ENCODE results near the gene FOXO3. TPM values are rescaled to one million over a fixed set of nuclear protein-coding genes. Genes with fewer than 3 reads are reported as not detected.

Gene FOXO3
- total and polyA plus RNA-seq, 2 of the 13 experiments (the other 11 are each of a cell fraction or from before 2014, with no cell fraction given), result 16.0 to 22.5 TPM

DNA sequence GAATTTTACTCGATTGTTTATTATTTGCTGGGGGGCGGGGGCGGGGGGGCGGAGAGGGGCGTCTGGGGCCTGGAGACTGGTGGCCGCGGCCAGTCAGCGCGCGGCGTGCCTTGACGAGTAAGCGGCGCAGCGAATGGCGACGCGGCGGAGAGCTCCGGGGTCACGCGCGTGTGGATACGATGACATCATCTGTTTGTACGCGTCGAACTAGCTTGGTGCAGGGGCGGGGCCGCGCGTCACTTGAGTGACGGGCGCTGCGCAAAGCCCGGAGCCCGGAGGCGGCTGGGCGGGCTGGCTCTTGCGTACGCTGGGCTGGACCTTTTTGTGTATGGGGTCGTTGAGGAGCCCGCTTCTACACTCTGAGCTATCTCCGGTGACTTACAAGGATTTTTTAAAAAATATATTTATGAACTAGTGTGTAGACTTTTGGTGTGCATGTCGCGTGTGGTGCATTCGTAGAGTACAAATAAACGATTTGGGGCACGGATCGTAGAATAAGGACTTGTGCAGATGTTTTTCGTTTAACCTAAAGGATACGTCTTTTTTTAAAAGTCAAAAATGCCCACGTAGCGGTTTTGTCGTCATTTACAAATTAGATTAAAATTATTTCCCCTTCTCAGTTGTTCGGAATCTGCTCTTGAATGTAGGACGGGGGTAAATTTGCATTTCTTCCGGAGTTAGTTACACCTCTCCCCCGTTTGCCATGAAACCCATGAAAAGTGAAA lies 2.2 kb upstream of the FOXO3 start (continued):
- no peak for TF ChIP-seq AKNA (CRISPR knock-in tag; IDR thresholded peaks at IDR 0.05; ENCODE audit: borderline replicate concordance)
- TF ChIP-seq CEBPZ (IDR thresholded peaks at IDR 0.05; ENCODE audit: low read length), result no peak
- TF ChIP-seq RARG (CRISPR knock-in tag; IDR thresholded peaks at IDR 0.05; ENCODE audit: low read depth), result no peak
- no peak for TF ChIP-seq ZFP36L1 (CRISPR knock-in tag; IDR thresholded peaks at IDR 0.05)
- no peak for TF ChIP-seq PREB (CRISPR knock-in tag; IDR thresholded peaks at IDR 0.05)
- no peak; the same call in 1 of the 2 replicates for TF ChIP-seq MXD4 (CRISPR knock-in tag; IDR thresholded peaks at IDR 0.05)
- no peak for TF ChIP-seq ZNF136 (CRISPR knock-in tag; IDR thresholded peaks at IDR 0.05; ENCODE audit: low read depth)
- TF ChIP-seq CC2D1A (CRISPR knock-in tag; IDR thresholded peaks at IDR 0.05), result no peak
- peak; percentile 68; the same call in 1 of the 2 replicates for TF ChIP-seq ZNF232 (CRISPR knock-in tag; IDR thresholded peaks at IDR 0.05; ENCODE audit: borderline replicate concordance)
- TF ChIP-seq ZBTB7A (CRISPR knock-in tag; IDR thresholded peaks at IDR 0.05), result no peak; the same call in 1 of the 2 replicates
- no peak for TF ChIP-seq ZBTB3 (CRISPR knock-in tag; IDR thresholded peaks at IDR 0.05; ENCODE audit: borderline replicate concordance, low read depth)
- TF ChIP-seq ZSCAN25 (CRISPR knock-in tag; IDR thresholded peaks at IDR 0.05), result no peak
- no peak for TF ChIP-seq MXD3 (CRISPR knock-in tag; IDR thresholded peaks at IDR 0.05)
- TF ChIP-seq MAFK (conservative IDR thresholded peaks at IDR 0.05 in 1 of 2, IDR thresholded peaks at IDR 0.05 in 1 of 2; ENCODE audit: low read length in 2 of 2), result peak; percentile 66 to 67
- TF ChIP-seq, protein P1, sequence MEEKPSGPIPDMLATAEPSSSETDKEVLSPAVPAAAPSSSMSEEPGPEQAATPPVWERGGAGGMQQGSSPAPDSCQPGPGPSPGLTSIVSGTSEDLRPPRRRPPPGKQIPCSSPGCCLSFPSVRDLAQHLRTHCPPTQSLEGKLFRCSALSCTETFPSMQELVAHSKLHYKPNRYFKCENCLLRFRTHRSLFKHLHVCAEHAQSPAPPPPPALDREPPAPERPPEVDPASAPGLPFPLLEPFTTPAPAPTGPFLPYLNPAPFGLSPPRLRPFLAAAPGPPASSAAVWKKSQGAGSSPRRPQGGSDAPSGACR (CRISPR knock-in tag; IDR thresholded peaks at IDR 0.05), result no peak
- no peak for TF ChIP-seq POLR2G (IDR thresholded peaks at IDR 0.05; ENCODE audit: low read depth, low read length)
- TF ChIP-seq, protein P2, sequence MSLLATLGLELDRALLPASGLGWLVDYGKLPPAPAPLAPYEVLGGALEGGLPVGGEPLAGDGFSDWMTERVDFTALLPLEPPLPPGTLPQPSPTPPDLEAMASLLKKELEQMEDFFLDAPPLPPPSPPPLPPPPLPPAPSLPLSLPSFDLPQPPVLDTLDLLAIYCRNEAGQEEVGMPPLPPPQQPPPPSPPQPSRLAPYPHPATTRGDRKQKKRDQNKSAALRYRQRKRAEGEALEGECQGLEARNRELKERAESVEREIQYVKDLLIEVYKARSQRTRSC (CRISPR knock-in tag; IDR thresholded peaks at IDR 0.05; ENCODE audit: low read depth), result no peak
